HepG2 (cell line): ENCODE data around the gene COPS4. TPM values are rescaled to one million over a fixed set of nuclear protein-coding genes. Genes with fewer than 3 reads are reported as not detected.

ENCODE experiments used
- ATAC-seq: fragments of 200-7000 bp; cut with Tn5 transposase; 3 replicates; pipeline ENCODE4 v1.9.1; 2020; ENCODE audit warnings: mild to moderate bottlenecking, moderate library complexity
- BruUV-seq: library from RNA; stranded (reverse); fragments of 400-500 nt; replicated peaks from 2 replicates; lab custom pipeline; 2021; lab: Mats Ljungman, UMichigan
- CTCF ChIA-PET: fragments of 300-600 bp; formaldehyde crosslinking; extraction: SDS; loops from one replicate; lab custom pipeline; 2021; ENCODE audit warnings: low total read pairs, inconsistent platforms, low intra/inter-chr PET ratio; lab: Yijun Ruan, JAX
- POLR2A ChIA-PET: fragments of 350-600 bp; sonication (Branson Sonifier 250); formaldehyde crosslinking; loops from one replicate; lab custom pipeline; 2020; ENCODE audit warnings: antibody characterized with exemption, inconsistent platforms; lab: Yijun Ruan, JAX
- DNase-seq: peaks from one replicate; pipeline ENCODE4 v3.0.0-alpha.2; 2015; ENCODE audit warnings: low spot score
- FAIRE-seq: peaks from 3 replicates; lab custom pipeline; 2011; peaks lifted over from hg19 to GRCh38; lab: Jason Lieb, UNC
- H2AFZ ChIP-seq: one replicate; pipeline ENCODE4 v1.6.1; 2011; ENCODE audit warnings: low read length, inconsistent platforms
- H3K27ac ChIP-seq: fragments of 300-600 bp; 3 replicates; pipeline ENCODE4 v1.8.0; 2011; ENCODE audit warnings: mixed run types, mild to moderate bottlenecking, mixed read lengths, low read length, inconsistent platforms; ENCODE audit not compliant: insufficient read depth; ENCODE audit errors: extremely low read length
- H3K27me3 ChIP-seq, 2 experiments: fragments of 200-600 bp in 1 of 2; 2 replicates in 1 of 2; 3 replicates in 1 of 2; pipeline versions ENCODE4 v1.6.0 to v1.8.0; 2011; ENCODE audit warnings: low read length in 2 of 2, mild to moderate bottlenecking in 2 of 2, moderate library complexity in 2 of 2, inconsistent platforms in 1 of 2; ENCODE audit not compliant: insufficient read depth in 2 of 2, control insufficient read depth in 1 of 2
- H3K36me3 ChIP-seq, 2 experiments: fragments of 200-600 bp in 1 of 2; replicated peaks in 1 of 2; 2 replicates in 1 of 2; 3 replicates in 1 of 2; pipeline versions ENCODE4 v1.5.1 to v1.8.0; 2011; ENCODE audit warnings: low read length in 2 of 2, inconsistent platforms in 1 of 2; ENCODE audit not compliant: insufficient read depth in 2 of 2, control insufficient read depth in 1 of 2
- H3K4me1 ChIP-seq: 2 replicates; pipeline ENCODE4 v1.5.1; 2012; ENCODE audit warnings: low read length, inconsistent platforms; ENCODE audit not compliant: insufficient read depth
- H3K4me2 ChIP-seq: 2 replicates; pipeline ENCODE4 v1.6.0; 2011; ENCODE audit warnings: low read depth, low read length, inconsistent platforms
- H3K4me3 ChIP-seq, 3 experiments: fragments of 200-600 bp in 1 of 3; sonication (generic), shearing (Covaris generic) in 1 of 3; replicated peaks in 1 of 3; 2 replicates each; pipeline ENCODE4 v1.5.1; 2011 to 2016; ENCODE audit warnings: low read length in 3 of 3, inconsistent platforms in 2 of 3, low read depth in 2 of 3, mild to moderate bottlenecking in 2 of 3, control low read depth in 1 of 3, mixed read lengths in 1 of 3; ENCODE audit not compliant: insufficient read depth in 1 of 3
- H3K79me2 ChIP-seq: one replicate; pipeline ENCODE4 v1.6.1; 2011; ENCODE audit warnings: low read length, inconsistent platforms; ENCODE audit not compliant: insufficient read depth
- H3K9ac ChIP-seq: 2 replicates; pipeline ENCODE4 v1.6.0; 2011; ENCODE audit warnings: mild to moderate bottlenecking, low read depth, low read length, inconsistent platforms; ENCODE audit not compliant: insufficient read depth
- H3K9me3 ChIP-seq: 2 replicates; pipeline ENCODE4 v1.5.1; 2012; ENCODE audit warnings: mild to moderate bottlenecking, low read length
- H4K20me1 ChIP-seq: 2 replicates; pipeline ENCODE4 v1.6.0; 2011; ENCODE audit warnings: inconsistent platforms, mild to moderate bottlenecking, low read length, moderate library complexity; ENCODE audit not compliant: insufficient read depth
- MAFG ChIP-seq: sonication (generic); formaldehyde crosslinking; IDR thresholded peaks from 2 replicates; pipeline ENCODE4 v1.5.1; 2020; ENCODE audit warnings: mild to moderate bottlenecking, missing genetic modification reagents
- RBM39 ChIP-seq: fragments of 200-400 bp; formaldehyde crosslinking; IDR thresholded peaks from one replicate; pipeline ENCODE4 v1.6.1; 2018; ENCODE audit warnings: antibody characterized with exemption, mild to moderate bottlenecking, low read depth, low read length; ENCODE audit not compliant: poor library complexity, severe bottlenecking
- TMF1 ChIP-seq: sonication (generic); formaldehyde crosslinking; IDR thresholded peaks from 2 replicates; pipeline ENCODE4 v1.8.1; 2022; ENCODE audit warnings: low read depth, missing genetic modification reagents
- ZFP62 ChIP-seq: sonication (generic); formaldehyde crosslinking; IDR thresholded peaks from 2 replicates; pipeline ENCODE4 v1.4.0; 2020; ENCODE audit warnings: missing genetic modification reagents
- ZNF142 ChIP-seq: sonication (generic); formaldehyde crosslinking; IDR thresholded peaks from 2 replicates; pipeline ENCODE4 v1.4.0; 2020; ENCODE audit warnings: missing genetic modification reagents
- WGBS: methylation state at CpG from one replicate; pipeline ENCODE4 v1.1.6; 2017; ENCODE audit warnings: low lambda C conversion rate; 5-methylcytosine and 5-hydroxymethylcytosine counted together
- in situ Hi-C: cut with HindIII; loops from 2 replicates; pipeline ENCODE4 v1.10.0; 2017; ENCODE audit warnings: low pct_unique_long_range_greater_than_20kb; ENCODE audit not compliant: extremely low pct_ligation_motif_present
- intact Hi-C: fragments of 100-400 bp; cut with micrococcal nuclease; formaldehyde crosslinking; loops from one replicate; pipeline ENCODE4 v1.10.0; 2022; ENCODE audit not compliant: unreplicated experiment
- polyA plus RNA-seq, 8 experiments: library from polyadenylated mRNA; depleted of rRNA in 3 of 8; stranded (reverse) in 7 of 8; unstranded in 1 of 8; fragments of >200 nt; fragmentation: Illumina TruSeq in 4 of 8; extraction: Trizol in 4 of 8; gene quantifications; 2 replicates each; pipeline versions ENCODE4 v1.2.1 to v1.2.3, GENCODE V29; 2011 to 2016; ENCODE audit warnings: low read depth in 4 of 8, missing spikeins in 1 of 8, mixed read lengths in 1 of 8; ENCODE audit not compliant: insufficient read depth in 1 of 8
- total RNA-seq, 5 experiments: library from RNA; depleted of rRNA; stranded (reverse); fragments of >200 nt; fragmentation: Illumina TruSeq; extraction: Trizol; gene quantifications; 2 replicates each; pipeline ENCODE4 v1.2.3, GENCODE V29; 2016; ENCODE audit warnings: low read depth in 1 of 5
- TF ChIP-seq, protein P1 (sequence below): sonication (generic); formaldehyde crosslinking; IDR thresholded peaks from 2 replicates; pipeline ENCODE4 v1.5.0; 2020; ENCODE audit warnings: missing genetic modification reagents
- TF ChIP-seq, protein P2 (sequence below): sonication (generic); formaldehyde crosslinking; IDR thresholded peaks from 2 replicates; pipeline ENCODE4 v1.4.0; 2020; ENCODE audit warnings: mild to moderate bottlenecking, low read depth, missing genetic modification reagents

The COPS4 gene
- total and polyA plus RNA-seq, 2 of the 13 experiments (the other 11 are each of a cell fraction or from before 2014, with no cell fraction given), result 28.8 to 52.5 TPM

DNA sequence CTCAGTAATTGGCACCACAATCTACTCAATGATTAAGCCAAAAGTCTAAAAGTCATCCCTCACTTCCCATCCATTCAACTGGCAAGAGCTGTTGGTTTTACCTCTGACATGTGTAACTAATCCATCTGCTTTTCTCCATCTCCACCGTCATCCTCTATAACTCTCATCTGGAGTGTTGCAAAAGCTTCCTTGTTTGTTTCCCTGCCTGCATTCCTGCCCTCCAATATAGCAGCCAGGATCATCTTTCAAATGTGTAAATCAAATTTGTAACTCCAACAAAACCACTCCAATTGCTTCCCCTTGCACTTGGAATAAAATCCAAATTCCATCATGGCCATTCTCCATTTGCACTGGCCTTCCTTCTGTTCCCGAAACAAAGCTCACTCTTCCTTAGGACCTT, 83.9 kb downstream of the COPS4 start:
- in situ Hi-C loops, result no loop called here
- 40% methylated on average over 2 of the region's 2 CpGs for WGBS
- DNase-seq (no peak), ATAC-seq (no peak), FAIRE-seq (no peak)
- CTCF ChIA-PET, result no interaction called here
- H3K4me3 ChIP-seq, result no peak overlapping the region
- no TSS peak for BruUV-seq
- no peaks in the 10 kb centered on the region for H3K36me3 ChIP-seq
- no peak overlapping the region for H3K9ac ChIP-seq
- H2AFZ ChIP-seq, result no peak overlapping the region
- H3K4me1 ChIP-seq, result peaks cover 34% of the 10 kb centered on the region
- H3K27me3 ChIP-seq, result no peaks in the 10 kb centered on the region
- H4K20me1 ChIP-seq, result no peaks in the 10 kb centered on the region
- H3K27ac ChIP-seq, result no peak overlapping the region
- peaks cover 9% of the 10 kb centered on the region for H3K79me2 ChIP-seq
- intact Hi-C loops, result no loop called here
- H3K9me3 ChIP-seq, result no peaks in the 10 kb centered on the region
- H3K4me2 ChIP-seq, result no peak overlapping the region
- POLR2A ChIA-PET, result no interaction called here
- no peak for TF ChIP-seq ZFP62 (CRISPR knock-in tag)
- TF ChIP-seq TMF1 (CRISPR knock-in tag), result no peak
- TF ChIP-seq ZNF142 (CRISPR knock-in tag), result no peak
- TF ChIP-seq, protein P1, sequence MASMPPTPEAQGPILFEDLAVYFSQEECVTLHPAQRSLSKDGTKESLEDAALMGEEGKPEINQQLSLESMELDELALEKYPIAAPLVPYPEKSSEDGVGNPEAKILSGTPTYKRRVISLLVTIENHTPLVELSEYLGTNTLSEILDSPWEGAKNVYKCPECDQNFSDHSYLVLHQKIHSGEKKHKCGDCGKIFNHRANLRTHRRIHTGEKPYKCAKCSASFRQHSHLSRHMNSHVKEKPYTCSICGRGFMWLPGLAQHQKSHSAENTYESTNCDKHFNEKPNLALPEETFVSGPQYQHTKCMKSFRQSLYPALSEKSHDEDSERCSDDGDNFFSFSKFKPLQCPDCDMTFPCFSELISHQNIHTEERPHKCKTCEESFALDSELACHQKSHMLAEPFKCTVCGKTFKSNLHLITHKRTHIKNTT (CRISPR knock-in tag), result no peak
- TF ChIP-seq, protein P2, sequence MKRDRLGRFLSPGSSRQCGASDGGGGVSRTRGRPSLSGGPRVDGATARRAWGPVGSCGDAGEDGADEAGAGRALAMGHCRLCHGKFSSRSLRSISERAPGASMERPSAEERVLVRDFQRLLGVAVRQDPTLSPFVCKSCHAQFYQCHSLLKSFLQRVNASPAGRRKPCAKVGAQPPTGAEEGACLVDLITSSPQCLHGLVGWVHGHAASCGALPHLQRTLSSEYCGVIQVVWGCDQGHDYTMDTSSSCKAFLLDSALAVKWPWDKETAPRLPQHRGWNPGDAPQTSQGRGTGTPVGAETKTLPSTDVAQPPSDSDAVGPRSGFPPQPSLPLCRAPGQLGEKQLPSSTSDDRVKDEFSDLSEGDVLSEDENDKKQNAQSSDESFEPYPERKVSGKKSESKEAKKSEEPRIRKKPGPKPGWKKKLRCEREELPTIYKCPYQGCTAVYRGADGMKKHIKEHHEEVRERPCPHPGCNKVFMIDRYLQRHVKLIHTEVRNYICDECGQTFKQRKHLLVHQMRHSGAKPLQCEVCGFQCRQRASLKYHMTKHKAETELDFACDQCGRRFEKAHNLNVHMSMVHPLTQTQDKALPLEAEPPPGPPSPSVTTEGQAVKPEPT (CRISPR knock-in tag), result no peak
- TF ChIP-seq RBM39, result no peak
- no peak for TF ChIP-seq MAFG
